GM12892 (cell line): ENCODE results near the gene CALML3.

Source experiments
- DNase-seq: peaks from one replicate; pipeline ENCODE4 v3.0.0; 2011; ENCODE audit not compliant: insufficient read length
- FAIRE-seq: peaks from 2 replicates; lab custom pipeline; 2011; peaks lifted over from hg19 to GRCh38; lab: Jason Lieb, UNC
- POLR2A ChIP-seq: IDR thresholded peaks from 2 replicates; pipeline ENCODE4 v1.6.1; 2011; ENCODE audit warnings: low read depth, low read length, control low read depth
- POLR2AphosphoS5 ChIP-seq: IDR thresholded peaks from 2 replicates; pipeline ENCODE4 v1.6.1; 2011; ENCODE audit warnings: low read depth, low read length, control low read depth
- TAF1 ChIP-seq: IDR thresholded peaks from 2 replicates; pipeline ENCODE4 v1.6.1; 2011; ENCODE audit warnings: low read depth, mild to moderate bottlenecking, control low read depth, low read length, borderline replicate concordance

CALML3 gene

GRCh38 chr10:5575144-5575481 lies 50.4 kb downstream of the CALML3 start:
- TF ChIP-seq TAF1 (no peak), POLR2AphosphoS5 (no peak), POLR2A (no peak)
- DNase-seq (no peak), FAIRE-seq (no peak)

- no peak for FAIRE-seq
- TF ChIP-seq POLR2A (no peak), POLR2AphosphoS5 (no peak), TAF1 (no peak)
- DNase-seq: no peak
Measured at GRCh38 chr10:5575482-5576153, 50.9 kb downstream of the CALML3 start.

GRCh38 chr10:5576154-5576748 lies 51.5 kb downstream of the CALML3 start:
- FAIRE-seq (no peak), DNase-seq (no peak)
- TF ChIP-seq POLR2A (no peak), TAF1 (no peak), POLR2AphosphoS5 (no peak)
